GM10266 (cell line): ENCODE results near the gene IRAK3.

ENCODE experiments used
- DNase-seq: peaks from one replicate; pipeline ENCODE4 v3.0.0; 2012; ENCODE audit errors: extremely low spot score
- TF ChIP-seq, protein P1 (sequence below): IDR thresholded peaks from 2 replicates; pipeline ENCODE4 v1.5.1; 2012; ENCODE audit warnings: mild to moderate bottlenecking, low read depth; ENCODE audit not compliant: control insufficient read depth, insufficient read depth; ENCODE audit errors: missing control alignments

Gene IRAK3

DNA sequence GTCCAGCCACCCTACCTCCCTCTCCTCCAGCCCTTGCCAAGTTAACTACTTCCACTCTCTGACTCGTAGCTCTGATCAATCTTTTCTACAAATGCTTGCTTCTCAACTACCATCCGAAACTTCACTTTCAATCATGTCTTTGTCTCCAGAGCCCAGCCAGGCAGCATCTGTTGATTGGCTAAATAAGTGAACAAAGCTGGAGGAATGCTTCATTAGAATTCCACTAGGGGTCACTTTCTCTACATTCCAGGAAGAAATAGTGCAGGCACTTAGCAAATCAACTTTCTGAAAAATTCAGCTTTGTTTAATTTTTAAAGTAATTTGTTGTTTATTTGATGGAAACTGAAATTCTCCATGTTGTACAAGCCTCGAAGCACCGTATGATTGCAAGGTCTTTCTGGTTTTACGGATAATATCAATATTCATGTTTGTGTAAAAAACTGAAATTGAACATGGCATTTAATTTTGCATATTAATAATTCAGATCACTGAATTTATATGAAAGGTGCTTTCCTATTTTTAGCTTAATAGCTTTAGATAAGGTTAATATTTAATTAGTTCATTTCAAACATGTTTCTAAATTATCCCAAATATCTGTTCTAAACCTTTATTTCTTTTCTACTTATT lies 80.9 kb downstream of the IRAK3 start:
- TF ChIP-seq, protein P1, sequence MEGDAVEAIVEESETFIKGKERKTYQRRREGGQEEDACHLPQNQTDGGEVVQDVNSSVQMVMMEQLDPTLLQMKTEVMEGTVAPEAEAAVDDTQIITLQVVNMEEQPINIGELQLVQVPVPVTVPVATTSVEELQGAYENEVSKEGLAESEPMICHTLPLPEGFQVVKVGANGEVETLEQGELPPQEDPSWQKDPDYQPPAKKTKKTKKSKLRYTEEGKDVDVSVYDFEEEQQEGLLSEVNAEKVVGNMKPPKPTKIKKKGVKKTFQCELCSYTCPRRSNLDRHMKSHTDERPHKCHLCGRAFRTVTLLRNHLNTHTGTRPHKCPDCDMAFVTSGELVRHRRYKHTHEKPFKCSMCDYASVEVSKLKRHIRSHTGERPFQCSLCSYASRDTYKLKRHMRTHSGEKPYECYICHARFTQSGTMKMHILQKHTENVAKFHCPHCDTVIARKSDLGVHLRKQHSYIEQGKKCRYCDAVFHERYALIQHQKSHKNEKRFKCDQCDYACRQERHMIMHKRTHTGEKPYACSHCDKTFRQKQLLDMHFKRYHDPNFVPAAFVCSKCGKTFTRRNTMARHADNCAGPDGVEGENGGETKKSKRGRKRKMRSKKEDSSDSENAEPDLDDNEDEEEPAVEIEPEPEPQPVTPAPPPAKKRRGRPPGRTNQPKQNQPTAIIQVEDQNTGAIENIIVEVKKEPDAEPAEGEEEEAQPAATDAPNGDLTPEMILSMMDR, result peak; percentile 38

DNA sequence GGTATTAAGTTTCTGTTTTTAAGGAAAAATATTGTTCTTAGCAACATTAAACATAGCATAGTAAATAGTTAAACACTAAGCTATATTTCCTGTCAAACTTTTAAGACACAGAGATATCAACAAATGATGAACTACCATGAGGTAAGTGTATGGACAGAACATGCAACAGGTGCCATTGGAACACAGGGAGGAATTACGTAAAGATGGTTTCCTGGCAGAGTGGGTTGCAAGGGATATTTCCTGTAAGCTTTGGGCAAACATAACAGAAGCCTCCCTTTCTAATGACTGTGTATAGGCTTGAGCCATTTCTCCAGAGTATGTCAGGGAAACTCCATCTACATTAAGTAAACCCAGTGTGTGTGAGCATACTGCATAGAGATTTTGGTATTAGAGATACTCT lies 81.6 kb downstream of the IRAK3 start:
- TF ChIP-seq, protein P1, result no peak
- no peak for DNase-seq

More for the DNA sequence above, 80.9 kb downstream of the IRAK3 start:
- peak; percentile 47 for DNase-seq

DNA sequence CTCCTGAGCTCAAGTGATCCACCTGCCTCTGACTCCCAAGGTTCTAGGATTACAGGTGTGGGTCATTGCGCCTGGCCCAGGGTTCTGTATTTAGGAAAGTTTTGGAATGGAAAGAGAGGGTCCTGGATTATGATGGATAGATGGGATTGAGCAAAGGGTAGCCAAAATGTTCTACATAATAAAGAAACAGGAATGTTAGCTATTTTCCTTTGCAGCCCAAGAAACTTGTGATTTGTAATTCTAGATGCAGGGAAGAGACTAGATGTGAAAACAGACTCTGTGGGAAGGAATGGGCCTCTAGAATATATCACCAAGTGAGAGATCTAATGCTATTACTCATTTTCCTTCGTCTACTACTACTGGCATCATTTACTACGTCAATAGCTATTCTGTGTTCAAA lies 83.6 kb downstream of the IRAK3 start:
- TF ChIP-seq, protein P1, result no peak
- DNase-seq, result no peak

DNA sequence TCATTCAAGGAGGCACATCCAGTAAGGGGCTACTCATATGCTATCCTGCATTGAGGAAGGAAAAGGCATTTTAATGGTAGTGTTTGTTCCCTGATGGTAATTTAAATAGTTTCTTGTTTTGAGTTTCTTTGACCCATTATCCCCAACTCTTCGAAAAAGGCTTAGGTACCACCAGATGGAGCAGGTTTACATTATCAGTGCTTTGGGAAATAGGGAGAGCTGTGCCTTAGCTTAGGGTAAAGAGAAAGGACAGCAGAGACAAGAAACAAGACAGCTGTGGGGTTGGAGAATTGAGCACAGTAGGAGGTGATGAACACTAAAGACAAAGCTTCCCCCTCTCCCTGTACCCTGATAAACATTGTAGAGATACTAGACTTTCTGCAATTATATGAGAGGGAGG lies 84.1 kb downstream of the IRAK3 start:
- no peak for DNase-seq
- TF ChIP-seq, protein P1, result no peak

DNA sequence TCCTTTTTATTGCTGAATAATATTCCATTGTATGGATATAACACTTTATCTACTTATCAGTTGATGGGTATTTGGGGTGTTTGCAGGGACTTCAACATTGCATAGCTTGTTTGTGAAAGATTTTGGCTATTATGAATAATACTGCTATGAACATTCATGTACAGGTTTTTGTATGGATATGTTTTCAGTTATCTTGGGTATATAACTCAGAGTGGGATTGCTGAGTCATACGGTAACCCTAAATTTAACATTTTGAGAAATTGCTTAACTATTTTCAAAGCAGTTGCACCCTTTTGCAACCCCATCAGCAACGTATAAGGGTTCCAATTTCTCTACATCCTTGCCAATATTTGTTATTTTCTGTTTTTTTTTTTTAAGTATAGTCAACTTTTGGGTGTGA lies 86.0 kb downstream of the IRAK3 start:
- no peak for DNase-seq
- TF ChIP-seq, protein P1, result no peak

DNA sequence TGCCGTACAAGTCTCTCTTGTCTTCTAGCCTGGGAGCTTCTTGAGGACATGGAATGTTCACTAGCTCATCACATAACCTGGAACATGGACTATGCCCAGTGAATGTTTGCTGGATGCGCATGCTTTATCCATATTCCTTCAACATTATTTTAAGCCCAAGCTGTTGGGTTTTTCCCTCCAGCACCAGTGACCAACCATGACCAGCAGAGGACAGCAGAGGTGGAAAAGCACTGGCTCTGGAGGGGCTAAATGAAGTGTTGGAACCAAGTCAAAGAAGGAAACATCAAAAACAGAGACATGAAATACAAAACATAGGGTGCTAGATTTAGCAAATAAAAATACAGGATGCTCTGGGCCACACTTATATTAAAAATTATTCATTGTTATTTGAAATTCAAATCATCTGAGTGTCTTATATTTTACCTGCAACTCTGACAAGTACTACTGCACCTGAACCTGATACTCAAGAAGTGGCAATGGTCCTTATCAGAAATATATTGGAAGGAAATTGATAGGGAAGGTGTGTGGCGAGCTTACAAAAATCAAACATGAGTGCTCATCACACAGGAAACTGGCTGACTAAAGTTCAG lies 90.2 kb downstream of the IRAK3 start:
- peak; percentile 17 for DNase-seq
- TF ChIP-seq, protein P1, result peak; percentile 53

DNA sequence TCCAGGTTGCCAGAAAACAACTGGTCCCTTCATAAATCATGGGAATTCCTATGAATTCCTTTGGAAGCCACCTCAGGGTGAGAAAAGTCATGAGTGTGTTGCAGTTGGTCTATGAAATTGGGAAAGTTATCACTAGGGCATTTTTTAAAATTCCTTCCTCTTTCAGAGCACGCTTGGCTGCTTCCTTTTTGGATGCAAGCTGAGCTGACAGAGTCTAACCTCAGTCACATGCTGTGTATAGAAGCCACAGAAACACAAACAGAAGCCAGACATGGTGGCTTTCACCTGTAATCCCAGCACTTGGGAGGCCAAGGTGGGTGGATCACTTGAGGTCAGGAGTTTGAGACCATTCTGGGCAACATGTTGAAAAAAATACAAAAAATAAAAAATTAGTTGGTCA lies 91.5 kb downstream of the IRAK3 start:
- no peak for DNase-seq
- TF ChIP-seq, protein P1, result no peak
